Measurements from ENCODE around the gene CHD5.

DNA sequence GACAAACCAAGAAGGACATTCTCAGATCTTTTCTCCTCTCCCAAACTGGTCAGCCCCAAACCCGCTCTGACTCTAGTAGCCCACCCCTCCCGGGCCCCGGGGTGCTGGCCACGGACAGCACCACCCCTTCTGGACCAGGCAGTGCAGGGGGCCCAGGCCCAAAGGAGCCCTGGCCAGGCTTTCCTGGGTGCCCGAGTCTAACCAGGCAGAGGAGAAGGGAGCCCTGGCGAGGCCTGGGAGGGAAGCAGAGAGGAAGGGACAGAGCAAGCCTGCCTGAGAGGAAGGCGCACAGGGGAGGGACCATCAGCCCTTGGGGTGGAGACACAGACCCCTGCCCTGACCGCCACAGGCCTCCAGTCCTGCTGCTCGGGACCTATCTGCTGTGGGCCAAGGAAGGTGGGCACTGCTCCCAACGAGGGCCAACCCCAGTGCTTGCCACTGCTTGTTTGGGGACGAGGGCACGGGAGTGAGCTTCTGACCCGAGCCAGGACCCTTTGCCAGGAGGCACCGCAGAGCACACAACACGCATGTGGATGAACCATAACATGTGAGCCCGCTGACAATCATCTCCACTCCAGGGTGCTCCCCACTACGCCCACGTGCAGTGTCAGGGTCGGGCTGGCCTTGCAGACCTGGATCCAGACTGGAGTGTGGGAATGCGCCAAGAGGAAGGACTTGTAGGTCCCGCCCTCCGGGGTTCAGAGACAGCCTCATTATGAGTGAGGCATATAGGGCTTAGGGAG, 76.8 kb downstream of the CHD5 start:
- TF ChIP-seq ARNTL (CRISPR knock-in tag; IDR thresholded peaks at IDR 0.05; ENCODE audit: borderline replicate concordance, low read depth) = no peak
- no peak for TF ChIP-seq GLIS3 (CRISPR knock-in tag; IDR thresholded peaks at IDR 0.05)
- TF ChIP-seq RARB (CRISPR knock-in tag; IDR thresholded peaks at IDR 0.05) = no peak
- TF ChIP-seq CREB5 (CRISPR knock-in tag; IDR thresholded peaks at IDR 0.05; ENCODE audit: low read depth) = no peak

Data from SK-N-SH treated with all-trans-retinoic acid at 6 μM for 48 hours (cell line).